Measurements from ENCODE around the gene EFCC1. TPM values are rescaled to one million over a fixed set of nuclear protein-coding genes. Genes with fewer than 3 reads are reported as not detected.

EFCC1 gene
- total RNA-seq, 1 donor from 2014 or later = 0.67 TPM

GRCh38 chr3:129034642-129035041, 33.5 kb downstream of the EFCC1 start:
- TF ChIP-seq CTCF (IDR thresholded peaks at IDR 0.05; ENCODE audit: unreplicated experiment) = no peak
- Mint-ChIP-seq H3K9me3 (no peaks in the 10 kb centered on the region), H3K36me3 (no peaks in the 10 kb centered on the region), H3K4me3 (no peak overlapping the region), H3K27me3 (ENCODE audit: low read depth) (peaks cover 7% of the 10 kb centered on the region), H3K4me1 (peaks cover 2% of the 10 kb centered on the region), H3K27ac (no peak overlapping the region)
- no peak for DNase-seq (ENCODE audit: low spot score in 2 of 2, unreplicated experiment in 2 of 2)

DNA sequence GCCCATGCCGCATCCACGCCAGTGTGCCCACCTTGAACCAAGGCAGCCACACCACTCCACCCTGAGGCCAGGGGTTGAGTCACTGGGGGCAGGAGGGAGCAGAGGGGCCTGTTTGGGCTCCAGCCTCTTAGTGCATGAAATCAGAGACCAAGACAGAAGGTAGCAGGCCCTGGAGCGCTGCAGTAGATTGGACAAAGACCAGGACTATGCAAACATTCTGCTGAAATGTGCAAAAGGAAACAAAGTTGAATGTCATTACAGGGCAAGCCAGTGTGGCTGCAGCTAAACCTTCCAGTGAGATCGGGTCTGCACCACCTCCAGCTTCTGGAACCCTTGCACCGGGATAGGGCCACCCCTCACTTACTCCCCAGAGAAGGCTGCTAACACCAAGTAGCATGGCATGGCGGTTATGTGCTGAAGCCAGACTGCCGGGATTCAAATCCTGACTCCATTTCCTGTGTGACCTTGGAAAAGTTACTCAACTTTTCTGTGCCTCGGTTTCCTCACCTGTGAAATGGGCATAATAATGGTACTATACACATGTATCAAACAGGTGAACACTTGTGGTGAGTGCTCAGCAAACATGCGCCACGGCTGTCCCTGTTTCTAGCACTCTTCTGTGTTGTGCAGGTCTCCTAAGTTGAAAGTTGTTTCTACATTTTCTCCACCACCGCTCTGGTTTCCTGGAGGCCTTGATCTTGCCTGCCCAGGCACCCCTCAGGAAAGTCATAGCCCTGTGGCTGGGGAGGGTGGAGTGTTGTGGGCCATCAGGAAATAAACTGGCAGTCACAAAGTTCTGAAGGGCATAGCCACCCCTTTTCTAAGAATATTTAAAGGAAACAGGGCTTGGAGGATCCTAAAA, 34.5 kb downstream of the EFCC1 start:
- TF ChIP-seq CTCF (IDR thresholded peaks at IDR 0.05; ENCODE audit: unreplicated experiment) = no peak
- H3K4me3 Mint-ChIP-seq = no peak overlapping the region
- no peaks in the 10 kb centered on the region for H3K36me3 Mint-ChIP-seq
- H3K27ac Mint-ChIP-seq = no peak overlapping the region
- H3K9me3 Mint-ChIP-seq = no peaks in the 10 kb centered on the region
- DNase-seq (ENCODE audit: low spot score in 2 of 2, unreplicated experiment in 2 of 2) = no peak
- H3K4me1 Mint-ChIP-seq = peaks cover 4% of the 10 kb centered on the region
- peaks cover 7% of the 10 kb centered on the region for H3K27me3 Mint-ChIP-seq (ENCODE audit: low read depth)

DNA sequence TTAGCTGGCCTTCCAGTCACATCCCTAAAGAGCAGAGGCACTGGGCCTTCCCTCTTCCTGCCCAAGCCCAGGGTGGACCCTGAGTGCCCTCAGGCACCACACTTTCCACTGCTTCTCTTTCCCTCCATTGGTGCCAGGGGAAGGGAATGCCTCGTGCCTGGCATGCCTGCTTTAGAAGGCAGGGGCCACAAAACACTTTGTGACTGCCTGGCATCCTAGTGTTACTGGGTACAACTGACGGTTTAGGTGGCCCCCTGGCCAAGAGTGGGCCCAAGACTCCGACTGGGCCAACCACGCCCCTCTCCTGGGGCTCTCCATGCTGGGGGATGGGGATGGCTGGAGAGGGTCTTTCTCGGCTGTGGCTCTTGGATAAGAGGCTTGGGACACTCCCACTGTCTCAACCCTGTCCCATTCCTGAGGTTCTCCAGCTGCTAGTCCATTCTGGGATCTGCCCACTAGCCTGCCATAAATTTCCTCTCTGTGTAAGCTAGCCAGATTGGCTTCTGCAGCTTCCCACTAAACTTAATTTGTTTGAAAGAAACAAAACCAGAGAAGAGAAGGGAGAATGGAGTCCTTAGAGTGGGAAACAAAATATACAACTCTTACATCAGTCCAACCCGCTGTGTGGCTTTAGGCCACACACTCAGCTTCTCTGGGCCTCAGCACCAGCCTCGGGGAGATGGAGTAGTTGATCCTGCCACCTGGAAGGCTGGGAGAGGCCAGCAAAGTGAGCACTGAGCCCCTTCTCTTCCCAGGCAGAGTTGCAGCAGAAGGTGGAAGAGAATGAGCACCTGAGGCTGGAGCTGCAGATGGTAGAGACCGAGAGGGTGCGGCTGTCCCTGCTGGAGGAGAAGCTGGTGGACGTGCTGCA, 35.4 kb downstream of the EFCC1 start:
- H3K9me3 Mint-ChIP-seq = no peaks in the 10 kb centered on the region
- peaks cover 4% of the 10 kb centered on the region for H3K4me1 Mint-ChIP-seq
- H3K27ac Mint-ChIP-seq = no peak overlapping the region
- H3K4me3 Mint-ChIP-seq = no peak overlapping the region
- TF ChIP-seq CTCF (IDR thresholded peaks at IDR 0.05; ENCODE audit: unreplicated experiment) = no peak
- H3K27me3 Mint-ChIP-seq (ENCODE audit: low read depth) = peaks cover 11% of the 10 kb centered on the region
- no peak for DNase-seq (ENCODE audit: low spot score in 2 of 2, unreplicated experiment in 2 of 2)
- H3K36me3 Mint-ChIP-seq = no peaks in the 10 kb centered on the region

DNA sequence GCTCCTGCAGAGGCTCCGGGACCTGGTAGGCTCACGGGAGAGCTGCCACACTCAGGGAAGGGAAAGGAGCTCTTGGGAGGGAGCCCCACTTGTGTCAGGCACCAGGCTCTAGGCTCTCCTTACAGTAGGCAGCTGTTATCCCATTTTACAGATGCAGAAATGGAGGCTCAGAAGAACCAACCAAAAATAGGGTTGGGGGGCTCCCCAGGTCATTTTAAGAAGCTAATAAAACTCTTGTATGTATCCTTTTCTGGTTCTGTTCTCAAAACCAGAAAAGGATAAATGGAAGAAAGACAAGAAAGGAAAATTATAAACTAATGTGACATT, 36.0 kb downstream of the EFCC1 start:
- H3K27me3 Mint-ChIP-seq (ENCODE audit: low read depth) = peaks cover 15% of the 10 kb centered on the region
- H3K36me3 Mint-ChIP-seq = no peaks in the 10 kb centered on the region
- H3K9me3 Mint-ChIP-seq = no peaks in the 10 kb centered on the region
- H3K4me3 Mint-ChIP-seq = no peak overlapping the region
- TF ChIP-seq CTCF (IDR thresholded peaks at IDR 0.05; ENCODE audit: unreplicated experiment) = no peak
- peaks cover 4% of the 10 kb centered on the region for H3K4me1 Mint-ChIP-seq
- no peak overlapping the region for H3K27ac Mint-ChIP-seq
- DNase-seq (ENCODE audit: low spot score in 2 of 2, unreplicated experiment in 2 of 2) = no peak

GRCh38 chr3:129038121-129038855, 37.2 kb downstream of the EFCC1 start:
- Mint-ChIP-seq H3K9me3 (peaks cover 5% of the 10 kb centered on the region), H3K27me3 (ENCODE audit: low read depth) (peaks cover 25% of the 10 kb centered on the region), H3K4me1 (peaks cover 4% of the 10 kb centered on the region), H3K4me3 (no peak overlapping the region), H3K27ac (no peak overlapping the region), H3K36me3 (no peaks in the 10 kb centered on the region)
- DNase-seq (ENCODE audit: low spot score in 2 of 2, unreplicated experiment in 2 of 2) = no peak
- TF ChIP-seq CTCF (IDR thresholded peaks at IDR 0.05; ENCODE audit: unreplicated experiment) = no peak
